ENCODE data around the gene PPT1.

- TF ChIP-seq CTCF (IDR thresholded peaks at IDR 0.05) (no peak), POLR2AphosphoS5 (IDR thresholded peaks at IDR 0.05) (no peak)
These were observed 73.6 kb downstream of the PPT1 start for GRCh38 chr1:40023379-40023944.

Measured in prostate gland (tissue), 2 donors.